ENCODE results near the gene ABCC11.
"Not testable (repeated sequence)": the region's sequence is repeated elsewhere in the genome, so short reads cannot be mapped to it uniquely, and the experiment has no call there.

ABCC11 gene

DNA sequence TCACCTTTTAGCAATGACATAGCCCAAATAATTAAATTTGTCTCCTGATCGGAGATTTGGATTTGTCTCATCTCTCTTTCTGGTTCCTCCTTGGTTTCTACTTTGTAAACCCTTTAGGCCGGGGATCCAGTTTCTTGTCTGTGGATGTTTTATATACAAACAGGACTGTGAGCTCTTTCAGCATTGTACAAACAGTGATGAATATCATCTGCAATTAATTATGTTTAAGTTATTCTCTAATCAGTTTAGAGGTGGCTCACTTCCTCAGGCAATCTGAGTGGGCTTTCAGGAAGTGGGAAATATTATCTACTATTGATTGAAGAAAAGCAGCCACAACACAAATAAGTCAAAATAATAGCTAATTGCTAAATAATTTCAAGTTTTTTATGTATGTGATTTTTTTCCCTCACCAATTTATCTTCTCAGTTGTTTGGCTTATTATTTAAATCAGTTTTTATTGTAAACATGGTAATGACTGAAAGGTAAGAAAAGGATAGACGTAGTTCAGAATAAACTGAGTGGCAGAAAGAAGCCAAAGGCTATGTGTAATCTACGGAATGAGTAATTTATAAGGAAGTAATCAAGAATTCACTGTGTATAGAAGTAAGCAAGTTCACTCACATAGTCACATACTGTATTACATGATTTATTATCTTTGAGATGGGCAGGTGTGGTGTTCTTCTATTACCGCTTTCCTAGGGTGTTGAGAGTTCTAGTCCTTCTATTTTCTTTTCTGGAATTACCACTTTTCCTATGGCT lies 3.4 kb upstream of the ABCC11 start:
- DNase-seq (ENCODE audit: low read depth in 2 of 2), result no peak

DNA sequence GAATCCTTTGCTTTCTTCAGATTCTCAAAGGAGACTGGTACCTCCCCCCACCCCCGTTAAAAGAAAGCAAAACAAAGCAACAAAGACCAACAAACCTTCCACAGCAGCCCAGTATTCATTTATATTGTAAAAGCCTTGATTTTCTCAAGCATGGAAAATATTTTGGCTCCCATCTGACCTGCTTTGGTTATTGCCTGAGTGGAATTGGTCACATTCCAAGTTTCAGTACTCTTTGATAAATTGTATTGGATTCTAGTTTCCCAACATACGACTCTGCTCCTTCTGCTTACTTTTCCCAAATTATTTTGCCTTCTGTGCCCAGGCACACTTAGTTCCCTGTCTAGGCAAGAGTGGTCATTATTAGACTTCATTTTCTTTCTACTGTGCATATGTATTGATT lies 1.3 kb downstream of the ABCC11 start:
- DNase-seq (ENCODE audit: low read depth in 2 of 2), result no peak

DNA sequence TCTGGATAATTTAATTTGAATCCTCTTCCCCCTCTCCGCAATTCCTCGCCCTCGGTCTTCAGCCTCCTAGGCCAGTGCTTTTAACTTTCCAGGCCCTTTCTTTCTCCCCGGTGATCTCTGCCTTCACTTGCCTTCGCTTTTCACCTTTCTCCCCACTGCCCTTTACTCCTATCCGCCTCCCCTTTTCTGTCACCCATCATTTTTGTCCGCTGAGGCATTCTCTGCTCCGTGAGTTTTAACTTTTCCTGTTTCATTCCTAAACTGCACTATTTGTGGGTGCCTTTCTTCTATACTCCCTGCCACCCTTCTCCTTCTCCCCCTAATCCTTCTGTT lies 2.5 kb downstream of the ABCC11 start:
- no peak for DNase-seq (ENCODE audit: low read depth in 2 of 2)

DNA sequence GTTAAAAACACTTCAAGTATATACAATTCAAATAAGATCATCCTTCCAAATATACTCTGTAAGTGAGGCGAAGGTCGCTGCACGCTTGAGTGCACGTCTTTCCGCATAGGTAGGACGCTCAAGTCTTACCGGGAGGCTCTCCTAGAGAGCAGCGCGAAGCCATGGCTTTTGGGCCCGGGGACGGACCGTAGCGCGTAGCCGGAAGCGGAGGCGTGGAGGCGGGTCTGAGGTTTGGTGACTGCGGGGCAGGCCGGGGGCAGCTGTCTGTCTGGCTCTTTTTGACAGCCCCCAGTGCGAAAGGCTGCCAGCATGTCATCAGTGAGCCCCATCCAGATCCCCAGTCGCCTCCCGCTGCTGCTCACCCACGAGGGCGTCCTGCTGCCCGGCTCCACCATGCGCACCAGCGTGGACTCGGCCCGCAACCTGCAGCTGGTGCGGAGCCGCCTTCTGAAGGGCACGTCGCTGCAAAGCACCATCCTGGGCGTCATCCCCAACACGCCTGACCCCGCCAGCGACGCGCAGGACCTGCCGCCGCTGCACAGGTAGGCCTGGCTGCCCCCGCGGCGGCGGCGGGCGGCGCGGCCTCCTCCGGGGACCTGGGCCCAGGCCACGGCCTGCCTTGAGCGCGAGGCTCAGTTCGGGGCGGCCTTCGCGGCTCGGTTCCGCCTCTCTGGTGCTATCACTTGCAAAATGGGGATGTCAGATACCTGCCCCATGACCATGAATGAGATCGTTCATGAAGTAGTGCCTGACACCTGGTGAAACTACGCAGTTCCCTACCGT lies 3.1 kb downstream of the ABCC11 start, which contains the start of gene LONP2:
Gene LONP2, plus strand, starts transcription at position 221 of the 783 bp plus-strand sequence. Its CDS starts 89 bp downstream, at position 310.
- DNase-seq (ENCODE audit: low read depth in 2 of 2), result peak; percentile 87 to 88

DNA sequence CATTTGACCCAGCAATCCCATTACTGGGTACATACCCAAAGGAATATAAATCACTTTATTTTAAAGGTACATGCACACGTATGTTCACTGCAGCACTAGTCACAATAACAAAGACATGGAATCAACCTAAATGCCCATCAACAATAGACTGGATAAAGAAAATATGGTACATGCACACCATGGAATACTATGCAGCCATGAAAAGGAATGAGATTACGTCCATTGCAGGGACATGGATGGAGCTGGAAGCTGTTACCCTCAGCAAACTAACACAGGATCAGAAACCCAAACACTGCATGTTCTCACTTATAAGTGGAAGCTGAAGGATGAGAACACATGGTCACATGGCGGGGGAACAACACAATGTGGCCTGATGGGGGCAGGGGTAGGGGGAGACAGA lies 7.2 kb downstream of the ABCC11 start:
- DNase-seq (ENCODE audit: low read depth in 2 of 2), result not testable (repeated sequence)

DNA sequence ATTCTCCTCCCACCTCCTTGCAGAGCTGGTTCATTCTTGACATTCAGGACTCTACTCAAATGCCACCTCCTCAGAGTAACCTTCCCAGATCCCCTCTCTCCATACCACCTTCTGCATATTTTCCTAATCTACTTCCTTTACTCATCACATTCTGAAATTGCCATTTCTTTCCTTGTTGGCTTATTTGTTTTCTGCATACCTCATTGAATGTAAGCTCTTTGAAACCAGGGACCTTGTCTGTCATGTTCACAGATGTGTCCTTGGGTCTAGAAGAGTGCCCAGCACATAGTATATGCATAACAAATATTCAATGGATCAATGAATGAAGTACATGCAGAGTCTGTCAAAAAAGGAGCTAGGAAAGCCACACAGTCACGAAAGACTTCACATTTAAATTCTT lies 11.1 kb downstream of the ABCC11 start:
- no peak for DNase-seq (ENCODE audit: low read depth in 2 of 2)

DNA sequence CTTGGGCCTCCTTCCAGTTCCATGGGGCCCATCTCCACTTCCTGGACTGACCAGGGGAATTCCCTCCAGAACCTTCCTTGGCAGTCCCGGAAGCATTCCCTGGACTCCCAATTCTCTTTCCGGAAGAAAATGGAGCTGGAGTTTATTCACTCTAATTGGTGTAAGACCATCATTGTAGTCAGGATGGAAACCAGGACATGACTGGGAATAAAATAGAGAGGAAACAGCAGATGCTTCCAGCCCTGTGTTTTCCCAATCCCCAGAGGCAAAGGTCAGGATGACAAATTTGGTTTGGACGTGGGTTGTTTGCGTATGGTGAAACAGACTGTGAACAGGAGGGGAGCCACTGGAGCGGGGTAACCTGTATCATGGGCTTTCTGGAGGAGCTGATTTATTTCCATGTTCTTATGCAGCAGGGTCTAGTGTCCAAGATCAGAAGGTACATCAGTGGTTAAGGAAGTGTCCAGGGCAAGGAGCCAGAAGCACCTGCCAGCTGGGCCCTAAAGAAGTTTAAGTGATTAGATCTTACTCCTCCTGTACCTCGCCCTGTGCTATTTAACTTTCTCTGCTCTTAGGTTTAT lies 11.7 kb downstream of the ABCC11 start:
- DNase-seq (ENCODE audit: low read depth in 2 of 2), result no peak

DNA sequence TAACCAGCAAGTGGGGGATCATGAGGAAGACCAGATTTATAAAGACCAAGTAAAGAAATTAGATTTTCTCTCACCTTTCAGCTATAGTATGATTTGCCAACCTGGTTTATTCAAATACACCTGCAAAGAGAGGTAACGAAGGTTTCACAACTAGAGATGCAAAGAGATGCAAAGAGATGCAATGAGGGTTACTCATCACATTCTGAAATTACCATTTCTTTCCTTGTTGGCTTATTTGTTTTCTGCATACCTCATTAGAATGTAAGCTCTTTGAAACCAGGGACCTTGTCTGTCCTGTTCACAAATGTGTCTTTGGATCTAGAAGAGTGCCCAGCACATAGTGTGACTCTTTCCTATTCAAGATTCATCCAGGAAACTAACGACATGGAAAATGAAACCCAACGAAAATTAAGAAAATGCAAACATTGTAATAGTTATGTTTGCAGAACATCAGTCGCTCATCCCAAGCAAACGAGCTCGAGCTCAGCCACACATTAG lies 12.2 kb downstream of the ABCC11 start:
- DNase-seq (ENCODE audit: low read depth in 2 of 2), result no peak

DNA sequence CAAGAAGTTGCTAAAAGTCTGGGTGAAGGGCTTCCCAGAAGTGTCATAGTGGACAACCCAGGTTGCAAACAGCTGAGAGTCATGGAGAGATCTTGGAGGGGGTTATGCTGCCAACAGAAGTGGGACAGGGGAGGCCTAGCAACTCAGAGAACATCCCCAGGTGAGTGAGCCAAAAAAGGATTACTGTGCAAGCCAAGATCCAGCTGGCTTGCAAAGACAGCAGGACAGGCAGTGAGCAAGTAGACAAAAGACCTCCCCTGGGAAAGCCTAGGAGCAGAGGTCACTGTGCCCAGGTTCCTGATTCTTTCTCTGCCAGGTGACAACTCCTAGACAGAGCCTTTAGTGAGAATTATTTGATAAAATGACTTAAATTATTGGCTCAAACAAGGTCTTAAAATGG lies 12.7 kb downstream of the ABCC11 start:
- DNase-seq (ENCODE audit: low read depth in 2 of 2), result no peak

DNA sequence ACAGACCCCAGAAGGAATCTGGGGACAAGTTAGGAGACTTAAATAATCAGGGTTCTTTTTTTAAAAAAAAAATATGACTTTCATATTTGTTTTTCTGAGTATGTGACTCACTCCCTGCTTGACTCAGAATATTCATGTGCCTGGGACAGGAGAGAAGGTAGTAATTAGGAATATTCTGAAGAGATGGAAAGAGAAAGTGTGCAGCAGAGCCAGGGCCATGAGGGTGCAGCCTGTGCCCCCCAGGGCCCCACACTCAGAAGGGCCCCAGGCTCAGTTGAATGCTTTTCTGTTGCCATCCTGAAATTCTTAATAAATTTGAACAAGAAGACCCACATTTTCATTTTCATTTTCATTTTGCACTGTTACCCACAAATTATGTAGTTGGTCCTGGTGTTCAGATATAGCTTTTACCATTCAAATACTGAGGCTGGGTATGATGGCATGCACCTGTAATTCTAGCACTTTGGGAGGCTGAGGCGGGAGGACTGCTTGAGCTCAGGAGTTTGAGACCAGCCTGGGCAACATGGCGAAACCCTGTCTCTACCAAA lies 14.8 kb downstream of the ABCC11 start:
- DNase-seq (ENCODE audit: low read depth in 2 of 2), result peak in 1 of 2 donors; percentile 8

DNA sequence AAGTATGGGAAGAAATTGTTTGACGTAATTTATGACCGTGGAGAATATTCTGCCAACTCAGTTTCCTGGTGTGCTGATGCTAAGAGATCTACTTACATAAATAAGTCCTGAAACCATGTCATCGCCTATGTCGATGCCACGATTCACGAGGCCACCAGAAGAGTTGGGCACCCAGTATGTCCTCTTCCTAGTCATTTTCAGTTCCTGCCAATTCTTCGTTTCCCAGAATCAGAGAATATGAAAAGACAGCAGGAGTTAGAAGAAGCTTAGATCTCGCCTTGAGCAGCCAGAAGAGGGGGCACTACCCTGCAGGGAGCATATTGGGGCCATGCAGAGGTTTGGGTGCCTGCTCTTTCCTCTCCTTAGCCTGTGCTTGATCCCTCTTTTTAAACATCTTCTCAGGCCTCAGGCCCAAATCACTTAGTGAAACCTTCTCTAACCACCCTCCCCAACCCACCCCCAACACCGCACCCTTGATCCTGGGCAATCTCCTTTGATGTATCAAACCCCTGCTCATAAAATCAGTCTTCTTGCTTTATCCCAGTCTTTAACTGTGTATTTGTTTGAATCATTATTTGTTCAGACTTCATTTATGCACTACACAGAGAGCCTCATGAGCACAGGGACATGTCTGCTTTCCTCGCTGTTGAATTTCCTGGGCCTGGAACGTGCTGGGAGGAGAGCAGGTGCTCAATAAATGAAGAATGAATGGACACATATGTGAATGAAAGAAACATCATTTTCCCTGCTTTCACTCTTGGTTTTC lies 15.4 kb downstream of the ABCC11 start:
- DNase-seq (ENCODE audit: low read depth in 2 of 2), result no peak

DNA sequence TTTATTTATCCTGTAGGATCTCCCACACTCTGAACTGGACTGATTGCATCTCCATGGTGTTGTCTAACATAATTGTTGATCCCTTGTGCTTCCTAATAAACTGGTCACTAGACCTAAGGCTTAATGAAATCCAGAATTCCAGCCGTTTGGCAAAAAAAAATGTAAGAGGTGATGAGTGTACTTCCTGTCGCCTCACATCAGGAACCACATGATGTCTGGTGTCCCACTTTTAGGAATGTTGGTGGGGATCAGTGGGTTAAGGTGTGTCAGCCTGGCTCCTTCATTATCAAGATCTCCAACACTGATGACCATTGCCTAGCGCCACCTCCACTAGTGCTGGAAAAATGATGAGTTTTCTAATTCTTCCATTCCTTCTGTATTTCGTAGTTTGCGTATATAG lies 21.9 kb downstream of the ABCC11 start:
- no peak for DNase-seq (ENCODE audit: low read depth in 2 of 2)

DNA sequence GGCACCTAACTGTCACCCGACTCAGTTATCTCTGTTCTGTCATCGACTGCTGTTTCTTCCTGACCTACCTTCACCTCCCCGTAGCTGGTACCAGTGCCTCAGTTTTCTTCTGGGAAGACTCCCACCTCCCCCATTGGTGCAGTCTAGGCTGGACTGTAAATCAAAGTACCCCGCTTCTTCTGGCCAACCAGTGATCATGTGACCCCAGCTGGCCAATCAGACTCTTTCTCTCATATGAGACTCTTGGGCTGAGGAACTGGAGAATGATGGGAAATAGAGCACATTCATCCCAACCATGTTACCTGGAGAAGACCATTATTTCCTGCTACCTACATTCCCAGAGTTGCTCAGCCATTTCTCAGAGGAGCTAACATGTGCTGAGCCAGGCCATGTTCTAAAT lies 23.8 kb downstream of the ABCC11 start:
- DNase-seq (ENCODE audit: low read depth in 2 of 2), result no peak

DNA sequence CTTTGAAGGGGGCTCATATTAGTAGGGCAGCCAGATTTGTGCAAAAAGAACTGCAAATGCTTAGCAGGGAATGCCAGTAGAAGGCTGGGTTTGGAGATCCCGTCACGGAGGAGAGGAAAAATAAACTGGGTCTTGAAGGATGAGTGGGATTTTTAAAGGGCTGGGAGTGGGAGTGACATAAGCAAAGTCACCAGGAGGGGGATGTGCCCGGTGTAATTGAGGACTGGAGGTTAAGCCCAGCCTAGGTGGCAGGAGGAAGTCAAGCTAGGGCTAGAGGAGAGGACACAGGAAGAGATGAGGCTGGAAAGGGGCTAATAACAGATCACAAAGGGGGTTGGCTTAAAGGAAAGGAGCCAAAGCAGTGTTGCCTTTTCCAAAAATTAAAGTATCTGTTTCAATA lies 26.4 kb downstream of the ABCC11 start:
- DNase-seq (ENCODE audit: low read depth in 2 of 2), result no peak

DNA sequence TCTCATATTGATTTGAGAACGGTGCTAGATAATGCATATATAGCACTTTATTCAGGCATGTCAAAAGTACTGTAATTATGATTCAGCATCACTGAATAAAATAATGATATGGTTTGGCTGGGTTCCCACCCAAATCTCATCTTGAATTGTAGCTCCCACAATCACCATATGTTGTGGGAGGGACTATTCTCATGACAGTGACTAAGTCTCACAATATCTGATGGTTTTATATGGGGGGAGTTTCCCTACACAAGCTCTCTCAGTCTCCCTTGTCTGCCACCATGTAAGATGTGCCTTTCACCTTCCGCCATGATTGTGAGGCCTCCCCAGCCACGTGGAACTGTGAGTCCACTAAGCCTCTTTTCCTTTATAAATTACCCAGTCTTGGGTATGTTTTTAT lies 28.9 kb downstream of the ABCC11 start:
- no peak for DNase-seq (ENCODE audit: low read depth in 2 of 2)

DNA sequence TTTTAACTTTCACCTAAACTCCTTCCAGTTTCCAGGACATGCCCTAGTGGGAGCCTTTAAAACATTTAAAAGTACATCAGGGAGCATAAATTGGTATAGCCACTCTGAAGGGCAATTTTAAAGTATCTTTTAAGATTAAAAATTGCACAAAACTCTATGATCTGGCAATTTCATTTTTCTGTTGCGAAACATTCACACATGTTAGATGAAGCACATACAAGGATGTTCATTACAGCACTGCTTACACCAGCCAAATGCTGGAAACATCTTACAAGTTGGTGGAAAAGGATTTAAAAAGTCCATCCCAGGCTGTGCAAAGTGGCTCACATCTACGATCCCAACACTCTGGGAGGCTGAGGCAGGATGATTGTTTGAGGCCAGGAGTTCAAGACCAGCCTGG lies 29.6 kb downstream of the ABCC11 start:
- DNase-seq (ENCODE audit: low read depth in 2 of 2), result no peak

DNA sequence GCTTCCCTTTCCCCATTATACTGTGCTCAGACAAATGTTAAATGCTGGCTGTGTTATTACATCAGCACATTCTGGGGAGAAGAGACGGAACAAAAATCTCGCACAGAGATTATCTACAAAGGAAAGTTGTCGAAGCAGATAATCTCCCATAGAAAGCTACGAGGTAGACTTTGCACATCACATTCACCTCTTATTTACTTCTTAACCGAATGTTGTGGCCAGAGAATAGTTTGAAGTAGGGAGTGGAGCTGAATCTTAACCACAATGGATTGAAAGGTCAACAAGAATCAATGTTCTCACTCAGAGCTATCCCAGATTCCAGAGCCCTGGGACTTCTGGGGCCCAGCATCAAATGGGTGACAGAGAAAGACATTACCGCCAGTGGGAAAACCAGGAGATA lies 31.6 kb downstream of the ABCC11 start:
- DNase-seq (ENCODE audit: low read depth in 2 of 2), result no peak

DNA sequence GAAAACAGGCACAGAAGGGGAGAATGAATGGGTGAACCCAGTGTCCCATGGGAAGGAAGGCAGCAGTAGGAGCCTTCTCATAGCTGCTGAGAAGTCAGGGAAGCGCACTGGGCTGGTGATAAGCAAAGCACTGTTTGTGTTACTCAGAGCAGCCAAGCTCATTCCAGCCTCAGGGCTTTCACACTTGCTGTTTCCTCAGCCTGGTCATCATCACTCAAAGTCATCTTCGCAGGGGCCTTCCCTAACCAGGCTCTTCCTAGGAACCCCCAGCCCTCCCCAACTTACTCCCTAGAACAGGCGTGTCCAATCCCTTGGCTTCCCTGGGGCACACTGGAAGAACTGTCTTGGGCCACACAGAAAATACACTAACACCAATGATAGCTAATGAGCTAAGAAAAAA lies 35.3 kb downstream of the ABCC11 start:
- DNase-seq (ENCODE audit: low read depth in 2 of 2), result no peak

DNA sequence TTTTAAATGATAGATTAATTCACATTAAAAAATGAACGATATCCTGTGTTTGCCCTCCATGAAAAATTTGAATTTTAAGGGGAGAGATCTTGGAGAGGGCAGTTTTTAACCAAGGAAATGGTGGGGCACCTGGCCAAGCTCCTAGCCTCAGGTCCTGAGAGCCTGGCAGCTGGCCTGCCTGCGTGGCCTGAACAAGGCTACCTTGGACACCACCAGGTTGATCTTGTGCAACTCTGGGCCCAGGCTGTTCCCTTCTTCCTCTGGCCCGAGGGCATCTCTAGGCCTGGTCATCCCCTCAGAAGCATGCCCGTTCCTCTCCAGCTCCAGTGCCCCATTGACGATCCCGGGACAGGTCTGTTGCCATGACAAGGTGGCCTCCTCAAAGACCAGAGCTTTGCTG lies 36.6 kb downstream of the ABCC11 start:
- DNase-seq (ENCODE audit: low read depth in 2 of 2), result no peak

DNA sequence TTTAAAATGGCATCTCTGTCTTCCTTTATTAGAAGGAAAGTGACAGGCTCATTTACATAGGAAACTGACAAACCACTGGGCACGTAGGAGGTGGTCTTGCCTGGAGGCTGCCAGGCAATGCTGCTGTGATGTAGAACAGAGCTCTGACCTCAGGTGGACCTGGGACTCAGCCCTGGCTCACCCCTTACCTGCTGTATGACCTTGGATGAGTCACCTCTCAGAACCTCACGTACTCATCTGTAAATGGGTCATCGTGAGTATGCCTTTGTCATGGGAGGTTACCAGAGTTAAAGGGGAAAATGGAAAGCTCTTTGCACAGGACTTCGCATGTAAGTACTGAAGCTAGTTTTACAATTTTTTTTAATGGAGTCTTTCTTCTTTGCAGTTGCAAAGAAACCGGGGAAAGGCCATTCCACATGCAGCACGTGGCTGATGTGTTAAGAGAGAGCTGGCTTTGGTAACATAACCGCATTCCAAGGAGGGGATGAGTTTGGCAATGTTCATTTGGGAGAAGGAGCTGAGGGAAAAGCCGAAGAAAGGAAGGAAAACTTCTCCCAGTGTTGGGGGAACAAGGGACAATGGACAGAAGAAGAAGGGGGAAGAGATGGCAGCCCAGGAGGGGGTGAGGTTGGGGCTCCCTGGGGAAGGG lies 40.6 kb downstream of the ABCC11 start:
- no peak for DNase-seq (ENCODE audit: low read depth in 2 of 2)

DNA sequence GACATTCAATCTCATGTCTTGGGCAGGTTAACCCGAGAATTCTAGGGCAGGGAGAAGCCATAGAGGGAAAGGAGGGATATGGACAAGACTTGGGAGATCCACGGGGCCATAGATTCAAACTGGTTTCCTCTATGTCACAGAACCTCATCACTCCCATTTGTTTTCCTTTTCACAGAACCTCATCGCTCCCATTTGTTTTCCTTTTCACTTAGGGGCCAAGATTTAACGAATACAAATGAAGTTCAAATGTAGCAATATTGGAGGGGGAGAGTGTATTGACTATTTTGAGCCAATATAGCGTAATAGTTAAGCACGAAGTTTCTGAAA lies 42.6 kb downstream of the ABCC11 start:
- no peak for DNase-seq (ENCODE audit: low read depth in 2 of 2)

Measured in stimulated activated CD4-positive, alpha-beta T cell treated with anti-CD3 and anti-CD28 coated beads, Interleukin-1b, Interleukin-23, amount 100 ng/mL, for 4 hours (primary cell).